Activated CD8-positive, alpha-beta memory T cell treated with anti-CD3 and anti-CD28 coated beads for 1 hour (primary cell): Measurements from ENCODE around the gene ARVCF.
A peak's percentile ranks its signal among the peaks of the same experiment; 100 is the strongest.

ENCODE experiments used
- DNase-seq, 2 donors: peaks; one replicate each; pipeline ENCODE4 v3.0.0-alpha.2; 2020; ENCODE audit warnings: low read depth in 1 of 2; ENCODE audit errors: extremely low read depth in 1 of 2

The ARVCF gene

DNA sequence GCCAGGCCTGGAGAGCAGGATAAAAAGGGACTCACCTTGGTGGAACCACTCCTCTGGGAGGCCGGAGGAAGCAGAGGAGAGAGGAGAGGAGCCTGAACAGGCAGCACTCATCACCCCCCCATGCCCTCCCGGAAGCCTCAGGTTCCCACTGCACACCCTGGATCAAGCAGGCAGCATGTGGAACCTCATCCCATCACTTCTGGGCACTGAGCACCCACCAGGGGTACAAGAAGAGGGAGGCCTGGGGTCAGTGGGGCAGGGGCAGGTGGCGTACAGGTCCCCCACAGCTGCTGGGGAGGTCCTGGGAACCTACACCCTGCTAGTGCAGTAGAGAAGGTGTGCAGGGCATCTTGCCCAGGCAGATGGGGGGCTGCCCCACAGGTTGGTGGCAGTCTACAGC lies 40.0 kb downstream of the ARVCF start:
- no peak for DNase-seq

DNA sequence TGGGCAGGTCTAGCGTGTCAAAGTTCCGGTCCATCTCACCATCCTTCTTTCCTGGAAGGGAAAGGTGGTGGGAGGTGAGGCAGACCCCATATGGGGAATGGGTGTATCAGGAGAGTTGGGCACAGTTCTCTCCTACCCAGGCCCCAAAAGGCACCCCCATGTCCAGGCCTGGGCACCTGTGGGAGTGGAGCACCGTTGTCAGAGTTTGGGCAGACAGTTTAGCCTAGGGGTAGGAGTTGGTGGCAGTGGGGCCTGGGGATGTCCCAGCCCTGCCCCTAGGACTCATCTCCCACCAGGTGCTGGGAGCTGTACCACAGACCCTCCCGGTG lies 41.0 kb downstream of the ARVCF start:
- DNase-seq: no peak

DNA sequence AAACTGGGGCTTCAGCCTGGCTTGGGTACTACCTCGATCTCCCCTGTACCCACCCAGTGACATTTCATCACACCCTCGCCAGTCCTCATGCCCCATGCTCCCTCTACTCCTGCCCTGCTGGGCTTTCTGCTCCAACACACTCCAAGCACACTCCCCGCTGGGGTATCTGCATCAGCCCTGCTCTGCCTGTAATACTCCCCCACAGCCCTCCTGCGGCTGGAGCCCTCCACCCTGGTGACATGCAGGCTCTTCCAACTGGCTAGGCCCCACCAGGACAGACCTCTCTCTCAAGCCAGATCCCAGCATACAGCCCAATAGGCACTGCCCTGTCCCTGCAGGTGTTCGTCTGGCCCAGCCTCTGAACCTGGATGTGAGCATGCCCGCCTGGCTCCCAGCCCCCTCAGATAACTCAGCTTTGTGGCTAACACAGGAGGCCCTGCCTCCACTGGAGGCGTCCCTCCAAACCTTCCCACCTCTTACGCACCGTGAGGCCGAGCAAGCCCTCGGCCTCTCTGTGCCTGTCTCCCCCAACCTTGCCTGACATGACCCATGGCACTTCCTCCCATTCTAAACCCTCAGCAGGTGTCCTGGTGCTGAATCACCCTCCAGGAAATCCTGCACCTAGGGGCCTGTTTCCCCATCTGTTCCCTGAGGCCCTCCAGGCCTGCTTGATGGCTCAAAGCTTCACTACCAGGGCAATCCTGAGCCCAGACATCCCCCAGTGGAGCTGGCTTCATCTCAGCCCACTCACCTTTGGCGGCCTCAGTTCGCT lies 41.5 kb downstream of the ARVCF start:
- DNase-seq: no peak

DNA sequence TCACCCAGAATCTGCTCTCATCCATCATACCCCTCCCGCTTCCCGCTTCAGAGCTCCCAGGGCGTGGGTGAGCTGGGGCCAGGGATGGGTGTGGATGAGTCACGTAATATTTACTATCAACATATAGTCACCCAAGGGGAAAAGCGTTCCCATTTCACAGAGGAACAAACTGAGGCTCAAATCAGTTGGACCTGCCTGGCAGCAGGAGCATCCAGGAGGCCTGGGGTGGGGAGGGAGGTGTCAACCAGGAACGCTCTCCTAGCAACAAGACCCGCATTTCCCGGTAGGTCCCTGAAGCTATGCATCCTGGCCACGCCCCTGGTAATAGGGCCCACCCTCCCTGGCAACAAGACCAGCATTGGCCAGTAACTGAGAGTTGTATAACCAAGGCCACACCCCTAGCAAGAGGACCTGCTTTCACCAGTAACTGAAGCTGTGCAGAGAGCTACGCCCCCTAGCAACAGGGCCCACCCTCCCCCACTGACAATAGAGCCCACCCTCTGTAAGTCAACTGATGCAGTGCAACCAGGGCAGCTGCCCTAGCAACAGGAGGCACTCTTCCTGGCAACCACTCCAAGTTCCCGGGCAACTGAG lies 42.3 kb downstream of the ARVCF start:
- no peak for DNase-seq

DNA sequence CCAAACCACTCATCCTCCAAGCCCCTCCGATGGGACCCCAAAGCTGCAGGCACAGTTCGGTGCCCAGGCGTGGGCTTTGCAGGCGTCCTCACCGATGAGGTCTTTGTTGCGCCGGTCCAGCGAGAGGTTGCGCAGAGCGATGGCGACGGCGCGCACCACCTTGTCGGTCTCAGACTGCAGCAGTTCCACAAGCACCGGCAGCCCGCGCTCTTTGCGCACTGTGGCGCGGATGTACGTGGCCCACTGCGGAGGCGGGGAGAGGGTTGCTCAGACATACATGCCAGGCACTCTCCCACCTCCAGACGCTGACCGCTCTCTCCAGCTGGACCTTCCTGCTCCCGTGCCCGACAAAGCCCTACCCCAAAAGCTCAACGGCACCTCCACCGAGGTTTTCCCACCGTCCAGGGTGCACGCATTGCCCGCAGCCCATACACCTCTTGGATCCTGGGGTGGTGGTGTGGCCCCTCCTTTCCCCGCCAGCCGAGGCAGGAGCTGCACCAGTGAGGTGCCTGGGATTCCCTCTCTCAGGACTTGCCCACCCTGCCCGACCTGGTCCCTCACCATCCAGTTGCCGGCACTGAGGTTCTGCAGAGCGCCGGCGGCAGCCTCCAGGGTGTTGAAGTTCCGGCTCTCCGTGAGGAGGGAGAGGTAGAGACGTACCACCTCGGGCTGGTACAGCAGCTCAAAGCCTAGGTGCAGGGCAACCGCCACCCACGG lies 42.9 kb downstream of the ARVCF start:
- DNase-seq: no peak

DNA sequence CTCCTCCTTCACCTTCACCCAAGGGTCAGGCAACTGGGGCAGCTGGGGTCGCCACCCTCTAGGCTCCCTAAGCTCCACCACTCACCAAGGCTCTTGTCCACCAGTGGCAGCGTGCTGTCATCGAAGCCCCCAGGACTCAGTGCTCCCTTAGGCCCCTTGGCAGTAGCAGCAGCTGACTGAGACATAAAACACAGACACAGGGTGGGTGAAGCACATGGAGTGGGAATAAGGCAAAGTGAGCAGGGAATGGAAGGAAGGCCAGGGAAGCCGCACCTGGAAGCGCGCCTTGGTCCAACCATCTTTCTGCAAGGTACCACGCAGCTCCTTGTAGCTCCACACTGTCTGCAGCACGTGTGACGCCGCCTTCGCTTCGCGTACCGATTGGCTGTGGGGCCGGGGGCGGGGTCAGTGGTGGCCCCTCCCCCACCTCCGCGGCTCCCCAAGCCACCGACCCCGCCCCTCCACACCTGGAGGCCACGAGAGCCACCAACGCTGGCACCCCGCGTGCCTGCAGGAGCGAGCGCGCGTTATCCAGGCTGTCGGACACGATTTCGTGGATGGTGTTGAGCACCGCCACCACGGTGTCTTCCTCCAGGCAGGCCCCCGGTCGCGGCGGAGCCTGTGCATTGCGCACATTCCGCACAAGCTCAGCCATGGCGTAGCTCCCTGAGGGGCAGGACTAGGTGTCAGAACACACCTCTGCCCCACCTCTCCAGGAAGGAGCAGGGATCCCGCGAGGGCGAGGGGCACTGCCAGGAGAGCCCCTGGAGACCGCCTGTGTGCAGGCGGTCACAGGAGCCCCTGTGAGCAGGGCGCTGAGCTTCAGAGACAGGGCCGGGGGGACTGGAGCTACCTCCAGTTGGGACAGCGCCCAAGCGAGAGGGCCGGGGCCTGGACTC lies 43.7 kb downstream of the ARVCF start:
- DNase-seq: no peak

DNA sequence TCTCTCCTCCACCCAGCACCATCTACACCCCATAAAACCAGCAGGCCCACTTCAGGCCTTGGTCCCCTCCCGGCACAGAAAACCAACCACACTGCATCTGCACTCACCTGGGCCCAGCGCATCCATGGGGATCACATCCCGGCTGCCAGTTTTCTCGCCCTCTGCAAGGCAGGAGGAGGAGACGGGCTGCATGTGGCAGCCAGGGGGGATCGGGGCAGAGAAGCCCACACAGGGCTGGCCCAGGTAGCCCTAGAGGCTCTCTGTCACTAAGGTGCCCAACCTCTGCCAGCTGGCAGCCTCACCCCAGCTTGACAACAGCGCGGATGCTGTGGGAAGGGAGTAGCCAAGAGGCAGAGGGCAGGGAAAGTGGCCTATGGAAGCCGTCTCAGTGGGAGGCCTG lies 44.4 kb downstream of the ARVCF start:
- DNase-seq: no peak

DNA sequence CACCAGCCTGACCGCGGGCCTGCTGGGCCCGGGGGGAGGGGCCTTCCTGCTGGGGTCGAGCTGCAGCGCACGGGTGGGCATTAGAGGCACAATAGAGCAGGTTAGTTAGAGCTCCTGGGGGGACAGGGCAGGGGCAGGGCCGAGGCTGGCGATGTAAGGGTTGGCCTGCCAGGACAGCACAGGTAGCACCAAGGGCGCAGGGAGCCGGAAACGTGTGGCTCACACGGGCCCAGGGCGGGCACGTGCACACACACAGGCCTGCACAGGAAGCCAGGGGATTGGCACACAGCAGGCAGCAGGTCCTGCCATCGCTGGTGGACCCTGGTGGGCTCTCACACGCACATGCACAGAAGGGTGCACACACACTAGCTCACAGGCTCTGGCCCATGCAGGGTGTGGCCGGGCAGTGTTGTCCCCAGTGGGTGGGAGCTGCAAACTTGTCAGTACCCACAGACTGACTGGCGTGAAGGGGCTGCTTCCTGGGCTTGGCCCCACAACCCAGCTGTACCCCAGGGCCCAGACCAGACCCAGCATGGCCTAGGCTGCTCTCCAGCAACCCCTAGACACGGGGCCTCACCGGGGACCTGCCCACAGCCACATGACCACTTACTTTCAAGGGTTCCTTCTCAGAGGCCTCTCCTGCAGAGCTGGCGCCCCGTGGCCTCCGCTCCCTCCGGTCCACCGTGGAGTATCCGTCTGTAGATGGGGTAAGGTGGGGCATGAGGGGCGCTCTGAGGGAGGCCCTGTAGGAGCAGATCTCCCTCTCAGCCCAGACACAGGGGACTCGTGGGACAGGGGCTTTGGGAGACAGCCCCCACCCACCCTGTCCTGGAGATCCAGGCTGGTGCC lies 45.1 kb downstream of the ARVCF start:
- no peak for DNase-seq

DNA sequence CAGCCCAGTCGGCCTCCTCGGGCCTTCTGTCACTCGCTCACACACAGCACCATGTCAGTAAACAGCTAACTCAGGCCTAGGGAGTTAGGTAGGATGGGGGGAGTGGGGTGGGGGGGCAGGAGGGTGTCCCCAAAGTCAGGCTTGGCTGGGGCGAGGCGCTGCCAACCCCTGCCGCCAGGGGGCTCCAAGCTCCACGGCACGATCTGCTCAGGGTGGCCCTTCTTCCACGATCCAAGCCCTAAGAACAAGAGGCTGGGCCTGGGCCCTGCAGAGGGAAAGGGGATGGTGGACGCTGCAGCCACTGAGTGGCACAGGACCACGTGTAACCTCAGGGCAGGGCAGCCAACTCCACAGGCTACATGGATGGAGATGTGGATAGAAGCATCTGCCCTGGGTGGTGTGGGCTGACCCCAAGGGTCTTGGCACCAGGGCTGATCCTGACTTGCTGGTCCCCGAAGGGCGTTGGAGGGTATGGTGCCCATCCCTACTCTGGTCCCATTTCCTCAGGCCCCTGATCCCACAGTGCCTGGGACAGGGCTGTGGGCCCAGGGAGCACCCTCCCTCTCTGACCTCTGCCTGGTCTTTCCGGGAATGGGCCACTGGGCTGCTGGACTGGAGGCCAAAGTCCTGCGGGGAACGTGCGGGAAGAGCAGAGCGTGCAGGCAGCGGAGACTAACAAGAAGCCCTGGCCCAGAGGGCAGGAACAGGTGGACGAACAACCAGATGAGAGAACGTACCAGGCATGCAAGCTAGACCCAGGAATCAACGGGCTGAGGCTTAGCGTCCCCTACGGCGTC lies 45.9 kb downstream of the ARVCF start:
- peak; percentile 46 to 72 for DNase-seq

DNA sequence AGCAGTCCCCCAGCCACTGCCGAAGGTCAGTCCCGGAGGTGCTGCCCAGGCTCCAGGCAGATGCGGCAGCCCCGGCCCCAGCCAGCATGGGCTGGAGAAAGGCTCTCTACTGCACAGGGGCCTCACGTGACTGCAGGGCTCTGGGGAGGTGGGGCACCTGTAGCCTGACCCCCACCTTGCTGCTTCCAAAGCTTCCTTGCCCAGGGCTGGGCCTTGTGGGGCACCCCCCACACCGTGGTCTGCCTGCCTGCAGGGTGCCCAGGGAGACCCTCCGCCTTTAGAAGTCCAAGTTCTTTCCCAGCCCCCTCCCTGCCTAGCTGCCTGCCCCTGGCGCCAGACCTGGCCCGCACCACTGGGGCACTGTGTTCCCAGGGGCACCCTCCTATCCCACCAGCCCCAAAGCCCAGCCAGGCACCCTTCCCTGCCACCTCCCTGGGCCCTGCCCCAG lies 46.6 kb downstream of the ARVCF start:
- no peak for DNase-seq

DNA sequence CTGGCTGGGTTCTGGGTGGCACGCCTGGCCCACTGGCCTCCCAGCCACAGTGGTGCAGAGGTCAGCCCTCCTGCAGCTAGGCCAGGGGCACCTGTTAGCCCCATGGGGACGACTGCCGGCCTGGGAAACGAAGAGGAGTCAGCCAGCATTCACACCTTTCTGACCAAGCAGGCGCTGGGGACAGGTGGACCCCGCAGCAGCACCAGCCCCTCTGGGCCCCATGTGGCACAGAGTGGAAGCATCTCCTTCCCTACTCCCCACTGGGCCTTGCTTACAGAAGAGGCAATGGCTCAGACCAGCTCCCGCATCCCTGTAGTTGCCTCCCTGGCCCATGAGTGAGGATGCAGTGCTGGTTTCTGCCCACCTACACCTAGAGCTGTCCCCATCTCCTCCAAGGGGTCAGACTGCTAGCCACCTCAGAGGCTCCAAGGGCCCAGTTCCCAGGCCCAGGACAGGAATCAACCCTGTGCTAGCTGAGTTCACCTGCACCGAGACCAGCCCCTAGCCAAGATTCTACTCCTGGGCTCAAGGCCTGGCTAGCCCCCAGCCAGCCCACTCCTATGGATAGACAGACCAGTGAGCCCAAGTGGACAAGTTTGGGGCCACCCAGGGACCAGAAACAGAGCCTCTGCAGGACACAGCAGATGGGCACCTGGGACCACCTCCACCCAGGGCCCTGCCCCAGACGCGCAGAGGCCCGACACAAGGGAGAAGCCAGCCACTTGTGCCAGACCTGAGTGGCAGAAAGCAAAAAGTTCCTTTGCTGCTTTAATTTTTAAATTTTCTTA lies 47.3 kb downstream of the ARVCF start:
- no peak for DNase-seq

DNA sequence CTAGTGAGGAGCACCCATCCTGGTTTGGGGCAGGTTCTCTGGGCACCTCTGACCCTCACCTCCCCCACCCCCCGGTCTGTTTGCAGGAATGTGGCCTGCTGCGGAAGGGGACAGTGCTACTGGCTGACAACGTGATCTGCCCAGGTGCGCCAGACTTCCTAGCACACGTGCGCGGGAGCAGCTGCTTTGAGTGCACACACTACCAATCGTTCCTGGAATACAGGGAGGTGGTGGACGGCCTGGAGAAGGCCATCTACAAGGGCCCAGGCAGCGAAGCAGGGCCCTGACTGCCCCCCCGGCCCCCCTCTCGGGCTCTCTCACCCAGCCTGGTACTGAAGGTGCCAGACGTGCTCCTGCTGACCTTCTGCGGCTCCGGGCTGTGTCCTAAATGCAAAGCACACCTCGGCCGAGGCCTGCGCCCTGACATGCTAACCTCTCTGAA lies 48.2 kb downstream of the ARVCF start:
- no peak for DNase-seq

DNA sequence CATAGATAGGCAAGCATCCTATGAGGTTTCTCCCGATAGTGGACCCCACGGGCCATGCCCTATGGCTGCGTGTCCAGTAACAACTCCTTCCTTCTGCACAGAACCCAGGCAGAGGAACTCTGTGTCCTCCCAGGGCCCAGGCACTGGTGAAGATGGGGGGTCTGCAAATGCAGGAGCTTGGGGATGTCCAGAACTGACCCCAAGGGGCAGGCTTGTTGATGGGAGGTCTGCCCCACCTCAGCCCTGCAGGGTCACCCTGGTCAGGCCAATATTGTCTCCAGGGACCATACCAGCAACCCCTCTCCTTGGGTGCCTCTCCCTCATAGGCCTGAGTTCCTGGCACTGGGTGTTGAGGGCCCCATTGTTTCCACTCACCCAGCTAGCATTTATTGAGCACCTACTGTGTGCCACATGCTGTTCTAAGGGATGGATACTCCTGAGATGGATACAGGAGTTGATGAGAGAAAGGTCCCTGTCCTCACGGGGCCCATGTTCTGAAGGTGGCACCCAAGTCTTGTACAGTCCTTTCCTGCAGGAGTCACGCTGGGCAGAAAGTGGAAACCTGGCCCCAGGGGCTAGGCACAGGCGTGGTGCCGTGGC lies 48.7 kb downstream of the ARVCF start:
- no peak for DNase-seq

DNA sequence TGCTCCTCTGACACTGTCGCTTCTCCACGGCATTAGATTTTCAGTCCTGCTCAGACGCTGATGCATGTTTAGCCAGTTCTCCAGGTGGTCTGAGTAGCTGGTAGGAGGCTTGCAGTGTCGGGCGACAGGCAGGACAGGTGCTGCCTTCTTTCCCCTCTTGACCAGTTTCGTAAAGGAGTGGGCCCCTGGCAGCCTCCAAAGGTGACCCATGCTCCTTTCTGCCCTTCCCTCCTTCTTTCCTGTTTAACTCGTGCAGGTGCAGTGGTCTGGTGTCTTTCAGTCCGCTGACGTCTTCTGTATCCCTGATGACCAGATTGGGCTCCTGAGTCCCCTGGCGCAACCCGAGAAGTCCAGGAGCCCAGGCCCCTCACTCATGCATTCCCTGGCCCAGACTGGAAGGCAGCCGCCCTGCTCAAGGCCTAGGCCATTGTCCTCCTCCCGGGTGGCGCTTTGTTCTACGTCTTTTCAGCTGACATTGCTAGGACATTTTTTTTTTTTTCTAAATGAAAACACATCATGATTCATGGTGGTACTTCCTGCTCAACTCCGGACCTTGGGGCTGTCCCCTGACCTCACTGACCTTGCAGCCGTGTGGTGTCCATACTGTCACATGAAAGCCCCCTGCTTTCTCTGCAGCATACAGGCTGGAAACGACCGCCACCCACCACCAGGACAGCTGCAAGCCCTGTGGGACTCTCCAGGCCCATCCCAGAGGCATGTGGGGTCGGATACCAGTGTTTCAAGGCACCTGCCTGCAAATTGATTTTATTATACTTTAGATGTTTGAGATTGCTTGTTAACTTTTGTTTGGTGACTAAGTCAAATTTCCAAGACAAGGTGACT lies 49.5 kb downstream of the ARVCF start:
- no peak for DNase-seq

DNA sequence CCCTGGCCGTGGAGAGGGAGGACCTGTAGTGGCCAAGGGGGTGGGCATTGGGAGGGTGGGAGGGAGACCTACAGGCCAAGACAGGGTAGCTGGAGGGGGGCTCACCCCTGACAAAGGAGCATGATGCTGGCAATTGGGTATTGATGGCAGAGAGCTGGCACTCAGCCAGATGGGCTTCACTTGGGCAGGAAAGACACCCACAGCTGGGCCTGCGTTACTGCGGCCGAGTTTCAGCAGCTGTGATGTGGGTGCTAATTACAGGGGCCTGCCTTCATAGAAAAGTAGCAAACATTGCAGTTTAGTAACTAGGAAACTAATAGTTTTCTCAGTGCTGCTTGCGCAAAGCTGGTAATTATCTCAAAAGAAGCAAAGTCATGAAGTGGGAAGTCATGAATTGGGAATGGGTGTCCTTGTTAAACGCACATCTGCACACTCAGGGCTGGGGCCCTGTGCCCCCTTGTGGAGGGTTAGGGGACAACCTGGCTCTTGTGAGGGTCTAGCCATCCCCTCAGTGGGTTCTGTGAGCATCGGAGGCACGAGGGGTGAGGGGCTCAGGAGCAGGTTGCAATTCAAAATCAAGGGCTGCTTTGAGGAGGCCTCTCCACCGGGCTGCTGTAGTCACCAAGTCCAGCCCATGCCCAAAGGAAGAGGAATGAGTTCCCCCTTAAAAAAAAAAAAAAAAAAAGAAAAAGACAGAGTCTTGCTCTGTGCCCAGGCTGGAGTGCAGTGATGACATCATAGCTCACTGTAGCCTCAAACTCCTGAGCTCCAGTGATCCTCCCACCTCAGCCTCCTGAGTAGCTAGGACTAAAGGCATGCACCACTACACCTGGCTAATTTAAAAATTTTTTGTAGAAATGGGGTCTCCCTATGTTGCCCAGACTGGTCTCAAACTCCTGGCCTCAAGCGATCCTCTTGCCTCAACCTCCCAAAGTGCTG lies 50.6 kb downstream of the ARVCF start:
- DNase-seq: no peak

DNA sequence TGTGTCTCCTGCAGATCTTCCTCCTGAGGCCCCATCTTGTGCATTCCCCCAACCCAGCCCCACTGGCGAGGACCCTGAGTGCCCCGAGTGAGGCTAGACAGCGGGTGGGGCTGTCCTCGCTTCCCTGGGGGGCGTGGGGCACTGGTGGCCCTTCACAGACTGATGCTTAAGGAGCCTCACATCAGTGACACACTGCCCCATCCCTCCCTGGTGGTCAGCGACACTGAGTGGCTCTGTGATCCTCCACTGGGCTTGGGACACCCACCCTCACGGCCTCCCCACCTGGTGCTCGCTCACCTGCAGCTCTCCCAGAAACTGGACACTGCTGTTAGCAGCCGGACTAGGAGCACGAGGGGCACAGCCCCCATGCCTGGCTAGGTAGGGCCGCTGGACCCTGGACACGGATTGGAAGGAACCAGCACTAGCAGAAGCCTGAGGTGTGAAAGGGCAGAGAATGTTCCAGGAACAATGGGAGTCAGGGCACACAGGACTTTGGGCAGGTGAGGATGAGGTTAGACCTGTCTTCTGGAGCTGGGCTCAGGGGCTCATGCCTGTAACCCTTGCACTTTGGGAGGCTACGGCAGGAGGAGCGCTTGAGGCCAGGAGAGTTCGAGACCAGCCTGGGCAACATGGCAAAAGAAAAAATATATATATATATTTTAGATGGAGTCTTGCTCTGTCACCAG lies 51.8 kb downstream of the ARVCF start:
- no peak for DNase-seq
